Bronchial epithelial cell (primary cell): Measurements from ENCODE around the gene ATRN. TPM values are rescaled to one million over a fixed set of nuclear protein-coding genes. Genes with fewer than 3 reads are reported as not detected.

ENCODE experiments used
- DNase-seq: peaks from one replicate; pipeline ENCODE4 v3.0.0-alpha.2; 2010; ENCODE audit warnings: low read depth
- FAIRE-seq: peaks from 2 replicates; lab custom pipeline; 2011; peaks lifted over from hg19 to GRCh38; lab: Jason Lieb, UNC
- H3K27me3 ChIP-seq: 2 replicates; pipeline ENCODE4 v1.5.1; 2011; ENCODE audit warnings: low read length; ENCODE audit not compliant: control insufficient read depth, insufficient read depth
- H3K36me3 ChIP-seq: 2 replicates; pipeline ENCODE4 v1.5.1; 2011; ENCODE audit warnings: low read length; ENCODE audit not compliant: control insufficient read depth, insufficient read depth
- H3K4me3 ChIP-seq: 2 replicates; pipeline ENCODE4 v1.5.1; 2011; ENCODE audit warnings: mild to moderate bottlenecking, low read depth, low read length, control low read depth
- CTCF ChIP-seq: IDR thresholded peaks from 2 replicates; pipeline ENCODE4 v1.5.1; 2011; ENCODE audit warnings: mild to moderate bottlenecking, moderate library complexity, low read length, control low read depth, inconsistent platforms; ENCODE audit not compliant: insufficient read depth, severe bottlenecking
- total RNA-seq: library from RNA; depleted of rRNA; stranded (reverse); fragments of >200 nt; gene quantifications from 2 replicates; pipeline ENCODE4 v1.2.1, GENCODE V29; 2014

Gene ATRN
- total RNA-seq, 1 donor from 2014 or later, result 50.0 TPM

- Histone ChIP-seq H3K27me3 (no peaks in the 10 kb centered on the region), H3K36me3 (no peaks in the 10 kb centered on the region), H3K4me3 (no peak overlapping the region)
- DNase-seq (no peak), FAIRE-seq (no peak)
- no peak for TF ChIP-seq CTCF
These were observed 226.1 kb downstream of the ATRN start for GRCh38 chr20:3696745-3697587.

- DNase-seq (no peak), FAIRE-seq (no peak)
- H3K36me3 ChIP-seq, result no peaks in the 10 kb centered on the region
- H3K27me3 ChIP-seq, result no peaks in the 10 kb centered on the region
- TF ChIP-seq CTCF, result no peak
- H3K4me3 ChIP-seq, result no peak overlapping the region
These were observed 226.9 kb downstream of the ATRN start for GRCh38 chr20:3697588-3698305.

GRCh38 chr20:3698591-3699001, 227.8 kb downstream of the ATRN start:
- H3K36me3 ChIP-seq, result no peaks in the 10 kb centered on the region
- no peak overlapping the region for H3K4me3 ChIP-seq
- no peaks in the 10 kb centered on the region for H3K27me3 ChIP-seq
- FAIRE-seq (no peak), DNase-seq (no peak)
- TF ChIP-seq CTCF, result no peak

GRCh38 chr20:3699037-3699436, 228.2 kb downstream of the ATRN start:
- H3K4me3 ChIP-seq, result no peak overlapping the region
- no peaks in the 10 kb centered on the region for H3K27me3 ChIP-seq
- no peak for TF ChIP-seq CTCF
- no peak for FAIRE-seq
- DNase-seq, result no peak
- no peaks in the 10 kb centered on the region for H3K36me3 ChIP-seq

Other genes with a start within 250 kb of the ATRN start
- gene SLC4A11, start 231.8 kb upstream of the ATRN start, total RNA-seq, result 3.2 and 5.1 TPM in 2 replicates
- 5.5 and 6.7 TPM in 2 replicates for gene DNAAF9, start 63.3 kb upstream of the ATRN start, total RNA-seq
- not detected in 2 replicates for gene GFRA4, start 192.4 kb downstream of the ATRN start, total RNA-seq
- gene ADAM33, start 211.0 kb downstream of the ATRN start, total RNA-seq, result under 0.01 and 0.53 TPM in 2 replicates
- gene SIGLEC1, start 241.6 kb downstream of the ATRN start, total RNA-seq, result not detected in 2 replicates